Astrocyte of the spinal cord (primary cell): Measurements from ENCODE around the gene SLC6A3.

Experiments used
- DNase-seq: peaks from one replicate; pipeline ENCODE4 v3.0.0; 2011; ENCODE audit warnings: low read depth, low spot score
- H3K4me3 ChIP-seq: 2 replicates; pipeline ENCODE4 v1.5.1; 2011; ENCODE audit warnings: low read depth, mild to moderate bottlenecking, low read length, moderate library complexity
- CTCF ChIP-seq: IDR thresholded peaks from 2 replicates; pipeline ENCODE4 v1.5.1; 2012; ENCODE audit warnings: low read depth, mild to moderate bottlenecking, low read length, inconsistent platforms
- in situ Hi-C: cut with HindIII; loops from 2 replicates; pipeline ENCODE4 v1.10.0; 2017; ENCODE audit warnings: low sequenced_read_pairs

The SLC6A3 gene

GRCh38 chr5:1446602-1447343, 1.5 kb upstream of the SLC6A3 start:
- no peak for TF ChIP-seq CTCF
- in situ Hi-C loops = no loop called here
- no peak for DNase-seq
- H3K4me3 ChIP-seq = no peak overlapping the region

GRCh38 chr5:1445689-1446601, 705 bp upstream of the SLC6A3 start:
- TF ChIP-seq CTCF = no peak
- no peak for DNase-seq
- no peak overlapping the region for H3K4me3 ChIP-seq
- in situ Hi-C loops = no loop called here

GRCh38 chr5:1444361-1445189, 665 bp downstream of the SLC6A3 start:
- H3K4me3 ChIP-seq = no peak overlapping the region
- TF ChIP-seq CTCF = no peak
- DNase-seq = no peak
- in situ Hi-C loops = no loop called here

- no peak for TF ChIP-seq CTCF
- in situ Hi-C loops = no loop called here
- DNase-seq = no peak
- no peak overlapping the region for H3K4me3 ChIP-seq
Observed at GRCh38 chr5:1443991-1444360, 1.3 kb downstream of the SLC6A3 start.

- in situ Hi-C loops = no loop called here
- H3K4me3 ChIP-seq = no peak overlapping the region
- no peak for DNase-seq
- no peak for TF ChIP-seq CTCF
Observed at GRCh38 chr5:1443171-1443570, 2.1 kb downstream of the SLC6A3 start.
